ENCODE data around the gene NACC2. TPM values are rescaled to one million over a fixed set of nuclear protein-coding genes. Genes with fewer than 3 reads are reported as not detected.
A peak's percentile ranks its signal among the peaks of the same experiment; 100 is the strongest.

NACC2 gene
- total and polyA plus RNA-seq, 2 of the 8 experiments (the other 6 are each of a cell fraction or from before 2014, with no cell fraction given) = 8.3 to 14.0 TPM

DNA sequence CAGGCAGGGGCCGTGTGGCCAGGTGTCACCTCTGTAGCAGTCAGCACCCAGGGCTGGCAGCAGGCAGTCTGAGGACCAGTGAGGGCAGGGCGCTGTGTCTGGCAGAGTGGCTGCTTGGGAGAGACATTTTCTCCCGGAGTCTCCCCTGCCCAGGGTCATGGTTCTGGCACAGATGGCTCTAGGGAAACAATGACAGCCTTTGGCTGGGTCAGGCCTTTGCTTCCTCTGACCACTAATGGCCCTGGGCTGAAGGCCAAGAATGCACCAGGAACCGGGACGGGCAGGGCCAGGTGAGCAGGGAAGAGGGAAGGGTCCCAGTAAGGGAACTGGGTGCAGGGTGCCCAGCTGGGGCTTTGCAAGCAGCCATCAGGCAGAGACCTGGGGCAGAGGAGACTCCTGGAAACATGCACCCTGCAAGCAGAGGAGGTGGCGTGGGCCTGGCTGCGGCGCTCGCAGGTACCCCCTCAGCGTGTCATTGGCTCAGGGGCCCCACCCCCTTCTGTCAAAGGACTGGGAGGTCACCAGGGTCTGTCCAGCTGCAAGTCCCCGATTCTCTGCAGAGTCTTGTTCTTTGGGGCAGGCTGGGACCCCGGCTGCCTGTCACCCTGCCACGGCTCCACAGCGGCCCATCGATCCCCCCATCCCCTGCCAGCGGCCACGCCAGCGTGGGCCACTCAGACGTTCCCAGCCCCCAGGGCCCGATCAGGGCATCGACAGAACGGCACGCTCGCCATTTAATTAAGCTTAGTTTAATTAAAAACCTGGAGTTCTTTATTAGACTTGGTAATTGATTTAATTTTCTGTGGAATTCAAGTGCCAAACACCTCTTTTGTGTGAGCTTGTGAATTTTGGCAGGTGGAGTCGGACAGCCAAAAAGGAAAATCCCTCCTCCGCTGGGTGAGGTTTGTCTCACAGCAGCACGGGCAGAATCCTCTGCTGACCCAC is 42.5 kb upstream of the NACC2 start:
- Histone ChIP-seq H3K27ac (ENCODE audit: low read depth, low read length) (no peak overlapping the region), H3K79me2 (ENCODE audit: control insufficient read depth in 1 of 2, insufficient read depth in 2 of 2, low read length in 2 of 2) (no peaks in the 10 kb centered on the region), H4K20me1 (replicated peaks in 1 of 2; ENCODE audit: control insufficient read depth in 1 of 2, insufficient read depth in 2 of 2, low read length in 2 of 2) (no peaks in the 10 kb centered on the region), H2AK5ac (ENCODE audit: low read depth, low read length) (no peak overlapping the region), H4K91ac (replicated peaks; ENCODE audit: insufficient read length, low read length) (no peak overlapping the region), H3K4me3 (ENCODE audit: extremely low read depth in 1 of 4, insufficient read depth in 2 of 4, low read depth in 3 of 4, low read length in 4 of 4) (no peak overlapping the region), H3K56ac (replicated peaks; ENCODE audit: insufficient read length, low read depth, low read length) (no peak overlapping the region), H4K8ac (ENCODE audit: extremely low read depth, insufficient read depth, low read length) (no peak overlapping the region), H4K5ac (ENCODE audit: insufficient read length, low read depth, low read length) (no peak overlapping the region), H3K4me2 (ENCODE audit: insufficient read depth in 1 of 2, low read depth in 2 of 2, low read length in 2 of 2) (no peak overlapping the region), H2BK15ac (ENCODE audit: low read length) (no peak overlapping the region), H3K4ac (replicated peaks; ENCODE audit: insufficient read length, low read depth, low read length) (no peak overlapping the region), H3K9me3 (ENCODE audit: insufficient read depth in 2 of 2, low read depth in 1 of 2, low read length in 1 of 2) (no peaks in the 10 kb centered on the region), H3K4me1 (replicated peaks in 1 of 4; ENCODE audit: control insufficient read depth in 3 of 4, insufficient read depth in 4 of 4, low read length in 3 of 4) (peaks cover 3 to 19% (median 12%) of the 10 kb centered on the region in 4 experiments), H3K36me3 (ENCODE audit: control insufficient read depth in 2 of 4, insufficient read depth in 4 of 4, low read length in 3 of 4) (no peaks in the 10 kb centered on the region), H2BK120ac (replicated peaks; ENCODE audit: low read depth, low read length) (no peak overlapping the region), H3K23me2 (ENCODE audit: low read depth, low read length) (peaks cover 4% of the 10 kb centered on the region; the same call in 1 of the 2 replicates), H2AFZ (ENCODE audit: low read length) (no peak overlapping the region), H3K14ac (ENCODE audit: insufficient read length) (no peak overlapping the region), H2BK20ac (ENCODE audit: low read length) (no peak overlapping the region), H3K9ac (replicated peaks in 1 of 4; ENCODE audit: extremely low read depth in 1 of 4, low read depth in 3 of 4, low read length in 3 of 4) (no peak overlapping the region), H2BK12ac (ENCODE audit: low read depth, low read length) (0 out of 2 replicates have a peak overlapping the region, but pooled peaks have one; percentile 39), H3K79me1 (ENCODE audit: low read depth, low read length) (no peaks in the 10 kb centered on the region), H2BK5ac (ENCODE audit: low read depth, low read length) (0 out of 2 replicates have a peak overlapping the region, but pooled peaks have one; percentile 9), H3K27me3 (replicated peaks in 1 of 4; ENCODE audit: control insufficient read depth in 3 of 4, extremely low read depth in 1 of 4, insufficient read depth in 3 of 4, low read length in 3 of 4) (peaks cover 4 to 16% (median 15%) of the 10 kb centered on the region in 4 experiments; a peak in 6 of 7 replicates), H3K18ac (ENCODE audit: extremely low read depth, low read length) (no peak overlapping the region), H3K23ac (ENCODE audit: insufficient read length) (no peak overlapping the region)
- 90% methylated on average over 27 of the region's 27 CpGs; no CpG with 5 or more reads in 1 of the 2 experiments for WGBS, 2 experiments (ENCODE audit: extremely low coverage in 1 of 2, insufficient coverage in 1 of 2, insufficient read length in 1 of 2, insufficient replicate concordance in 2 of 2, low coverage in 1 of 2, low lambda C conversion rate in 2 of 2, missing lambda C conversion rate in 1 of 2)
- no peak for DNase-seq (ENCODE audit: low read depth in 1 of 2, low spot score in 2 of 2)
- no peak for TF ChIP-seq NRF1 (IDR thresholded peaks at IDR 0.05; ENCODE audit: low read depth, low read length)
- ChIA-PET CTCF (ENCODE audit: partially characterized antibody) (interaction anchor here (0.7 to 3.0 kb wide), 32 partner anchors 9 to 433 kb away, joined by 3 to 15 read pairs (median 4); partner anchors contain the start of gene UBAC1), POLR2A (ENCODE audit: partially characterized antibody) (interaction anchor here (0.9 to 1.2 kb wide), 4 partner anchors 11 to 68 kb away, joined by 3 to 4 read pairs (median 3); partner anchors contain the start of gene LHX3)
- no peak for FAIRE-seq
